ENCODE results near the gene ZNF621. TPM values are rescaled to one million over a fixed set of nuclear protein-coding genes. Genes with fewer than 3 reads are reported as not detected.

Gene ZNF621
- 8.2 TPM for total RNA-seq

GRCh38 chr3:40524568-40525285 lies at the start of gene ZNF621:
TSS of gene ZNF621 (plus strand) at chr3:40524960. CDS start at chr3:40525841, 881 bp downstream.
- H3K9me3 ChIP-seq: peaks cover 0 to 7% of the 10 kb centered on the region in 2 donors
- intact Hi-C loops (cut with DNase I): loop anchor here (1.0 to 2.0 kb wide), 4 partner anchors 18 to 72 kb away; partner anchors contain the start of genes RPL14, ZNF619 and ZNF620
- no peak for TF ChIP-seq CTCF (IDR thresholded peaks at IDR 0.05)
- peak within 1 kb of the TSS; percentile 79 to 91 for H3K27ac ChIP-seq
- peaks cover 0 to 7% of the 10 kb centered on the region in 2 donors for H3K4me1 ChIP-seq
- no peaks in the 10 kb centered on the region for H3K27me3 ChIP-seq
- peaks cover 13 to 38% of the 10 kb centered on the region in 2 donors for H3K36me3 ChIP-seq
- DNase-seq (ENCODE audit: low spot score in 2 of 2): peak; percentile 57 to 94
- peak within 1 kb of the TSS; percentile 83 to 88 for H3K4me3 ChIP-seq

GRCh38 chr3:40476478-40477470 lies 48.0 kb upstream of the ZNF621 start, which contains the start of gene ZNF619:
TSS of gene ZNF619 (plus strand) at chr3:40477122. CDS start at chr3:40477980, 858 bp downstream.
- intact Hi-C loops (cut with DNase I): loop anchor here (1.0 to 2.0 kb wide), 3 partner anchors 23 to 48 kb away; partner anchors contain the start of genes ZNF620 and ZNF621
- no peaks in the 10 kb centered on the region for H3K27me3 ChIP-seq
- H3K4me3 ChIP-seq: peak within 1 kb of the TSS; percentile 65 to 96
- no peaks in the 10 kb centered on the region for H3K9me3 ChIP-seq
- DNase-seq (ENCODE audit: low spot score in 2 of 2): peak in 1 of 2 donors; percentile 85
- TF ChIP-seq CTCF (IDR thresholded peaks at IDR 0.05): no peak
- peak within 1 kb of the TSS; percentile 64 to 72 for H3K27ac ChIP-seq
- H3K36me3 ChIP-seq: peaks cover 4 to 22% of the 10 kb centered on the region in 2 donors
- H3K4me1 ChIP-seq: peaks cover 0 to 7% of the 10 kb centered on the region in 2 donors

- no peak for DNase-seq (ENCODE audit: low spot score in 2 of 2)
- intact Hi-C loops (cut with DNase I): loop anchor here (1.0 to 2.0 kb wide), 3 partner anchors 24 to 47 kb away; partner anchors contain the start of genes ZNF620 and ZNF621
- peaks cover 0 to 7% of the 10 kb centered on the region in 2 donors for H3K4me1 ChIP-seq
- no peaks in the 10 kb centered on the region for H3K27me3 ChIP-seq
- H3K36me3 ChIP-seq: peaks cover 8 to 31% of the 10 kb centered on the region in 2 donors
- TF ChIP-seq CTCF (IDR thresholded peaks at IDR 0.05): no peak
- H3K4me3 ChIP-seq: peak overlapping the region; percentile 65 to 96
- H3K9me3 ChIP-seq: no peaks in the 10 kb centered on the region
- no peak overlapping the region for H3K27ac ChIP-seq
Observed at GRCh38 chr3:40477666-40478065, 47.1 kb upstream of the ZNF621 start.

GRCh38 chr3:40487172-40487571 lies 37.6 kb upstream of the ZNF621 start:
- no peak overlapping the region for H3K27ac ChIP-seq
- H3K27me3 ChIP-seq: no peaks in the 10 kb centered on the region
- peaks cover 40 to 67% of the 10 kb centered on the region in 2 donors for H3K36me3 ChIP-seq
- H3K9me3 ChIP-seq: peaks cover 0 to 33% of the 10 kb centered on the region in 2 donors
- H3K4me3 ChIP-seq: no peak overlapping the region
- DNase-seq (ENCODE audit: low spot score in 2 of 2): no peak
- intact Hi-C loops (cut with DNase I): no loop called here
- no peaks in the 10 kb centered on the region for H3K4me1 ChIP-seq
- TF ChIP-seq CTCF (IDR thresholded peaks at IDR 0.05): no peak

- H3K27ac ChIP-seq: no peak overlapping the region
- H3K4me3 ChIP-seq: no peak overlapping the region
- peaks cover 19 to 38% of the 10 kb centered on the region in 2 donors for H3K36me3 ChIP-seq
- no peak for TF ChIP-seq CTCF (IDR thresholded peaks at IDR 0.05)
- H3K9me3 ChIP-seq: peaks cover 0 to 29% of the 10 kb centered on the region in 2 donors
- no peak for DNase-seq (ENCODE audit: low spot score in 2 of 2)
- H3K4me1 ChIP-seq: no peaks in the 10 kb centered on the region
- intact Hi-C loops (cut with DNase I): no loop called here
- H3K27me3 ChIP-seq: no peaks in the 10 kb centered on the region
Observed at GRCh38 chr3:40490916-40491315, 33.8 kb upstream of the ZNF621 start.

Measured in ascending aorta (tissue), 2 donors.